Mesenteric fat pad (tissue), 1 donor: ENCODE data around the gene ERFE. TPM values are rescaled to one million over a fixed set of nuclear protein-coding genes. Genes with fewer than 3 reads are reported as not detected.
A peak's percentile ranks its signal among the peaks of the same experiment; 100 is the strongest.
"Not testable (repeated sequence)": the region's sequence is repeated elsewhere in the genome, so short reads cannot be mapped to it uniquely, and the experiment has no call there.

ENCODE experiments used
- DNase-seq: peaks from one replicate; pipeline ENCODE4 v3.0.0-alpha.2; 2020; ENCODE audit warnings: low spot score
- total RNA-seq: library from RNA; stranded (reverse); fragmentation: NEBNext Ultra II Directional; extraction: Animal tissue kit (Norgen Biotek cat#: 25700); gene quantifications from one replicate; pipeline ENCODE4 v1.2.1, GENCODE V29; 2021
- donor health status: DM: yes; HTN: yes; CAD: no.

Gene ERFE
- total RNA-seq, 1 donor from 2014 or later = 1.5 TPM

GRCh38 chr2:238167344-238167715, 8.6 kb downstream of the ERFE start:
- DNase-seq = no peak

- peak; percentile 74 for DNase-seq
Measured at GRCh38 chr2:238167761-238168160, 9.0 kb downstream of the ERFE start.

- peak; percentile 51 for DNase-seq
Measured at GRCh38 chr2:238168196-238169047, 9.7 kb downstream of the ERFE start.

- DNase-seq = peak; percentile 67
Measured at GRCh38 chr2:238169048-238169707, 10.4 kb downstream of the ERFE start.

- peak; percentile 75 for DNase-seq
Measured at GRCh38 chr2:238169708-238170251, 11.0 kb downstream of the ERFE start.

- no peak for DNase-seq
Measured at GRCh38 chr2:238170386-238171071, 11.8 kb downstream of the ERFE start.

GRCh38 chr2:238171072-238171431, 12.3 kb downstream of the ERFE start:
- not testable (repeated sequence) for DNase-seq

- no peak for DNase-seq
Measured at GRCh38 chr2:238171575-238172187, 12.9 kb downstream of the ERFE start.

- DNase-seq = no peak
Measured at GRCh38 chr2:238172439-238172838, 13.7 kb downstream of the ERFE start.

- DNase-seq = no peak
Measured at GRCh38 chr2:238173692-238174091, 14.9 kb downstream of the ERFE start.

- DNase-seq = no peak
Measured at GRCh38 chr2:238174291-238174690, 15.5 kb downstream of the ERFE start.

GRCh38 chr2:238174701-238175100, 15.9 kb downstream of the ERFE start:
- no peak for DNase-seq

- no peak for DNase-seq
Measured at GRCh38 chr2:238176613-238177012, 17.8 kb downstream of the ERFE start.

GRCh38 chr2:238180554-238180953, 21.8 kb downstream of the ERFE start:
- DNase-seq = no peak

- DNase-seq = no peak
Measured at GRCh38 chr2:238182362-238182761, 23.6 kb downstream of the ERFE start.

- DNase-seq = no peak
Measured at GRCh38 chr2:238183821-238184220, 25.1 kb downstream of the ERFE start.

- no peak for DNase-seq
Measured at GRCh38 chr2:238187618-238188548, 29.1 kb downstream of the ERFE start.

- no peak for DNase-seq
Measured at GRCh38 chr2:238190445-238190844, 31.7 kb downstream of the ERFE start.

- DNase-seq = no peak
Measured at GRCh38 chr2:238202326-238203093, 43.7 kb downstream of the ERFE start.
